Tibial artery (tissue), 4 donors: ENCODE results near the gene TFDP1.

Source experiments
- DNase-seq, 2 donors: peaks; one replicate each; pipeline ENCODE4 v3.0.0-alpha.2; 2019
- H3K27ac ChIP-seq, 2 donors: fragments of 200-600 bp; sonication (generic) in 1 of 2; 1 replicate in 1 of 2; 2 replicates in 1 of 2; pipeline ENCODE4 v1.5.1; 2018 to 2019; ENCODE audit warnings: mild to moderate bottlenecking in 1 of 2
- H3K27me3 ChIP-seq, 2 donors: fragments of 200-600 bp; sonication (generic) in 1 of 2; one replicate each; pipeline versions ENCODE4 v1.5.1 to v1.6.0; 2016 to 2019
- H3K36me3 ChIP-seq, 3 donors: fragments of 200-600 bp; sonication (generic) in 2 of 3; one replicate each; pipeline ENCODE4 v1.5.1; 2016 to 2019; ENCODE audit warnings: mild to moderate bottlenecking in 2 of 3
- H3K4me1 ChIP-seq, 4 donors: fragments of 200-600 bp; sonication (generic) in 2 of 4; 1 replicate in 3 of 4; 2 replicates in 1 of 4; pipeline ENCODE4 v1.5.1; 2016 to 2019
- H3K4me3 ChIP-seq, 2 donors: fragments of 200-600 bp; sonication (generic) in 1 of 2; 1 replicate in 1 of 2; 2 replicates in 1 of 2; pipeline ENCODE4 v1.5.1; 2018 to 2019; ENCODE audit warnings: mild to moderate bottlenecking in 2 of 2
- H3K9me3 ChIP-seq, 3 donors: fragments of 200-600 bp; sonication (generic) in 1 of 3; one replicate each; pipeline ENCODE4 v1.5.1; 2016 to 2019
- intact Hi-C: fragments of 100-400 bp; cut with DNase I; formaldehyde crosslinking; loops from one replicate; pipeline ENCODE4 v1.15.0; 2023; ENCODE audit warnings: low total_unique reads
- TF ChIP-seq, protein P1 (sequence below), 2 experiments: fragments of 200-600 bp in 1 of 2; fragments of 450-650 bp in 1 of 2; IDR thresholded peaks; one replicate each; pipeline ENCODE4 v1.5.1; 2017 to 2019; ENCODE audit warnings: antibody characterized with exemption in 2 of 2, mild to moderate bottlenecking in 1 of 2, moderate library complexity in 1 of 2

TFDP1 gene

DNA sequence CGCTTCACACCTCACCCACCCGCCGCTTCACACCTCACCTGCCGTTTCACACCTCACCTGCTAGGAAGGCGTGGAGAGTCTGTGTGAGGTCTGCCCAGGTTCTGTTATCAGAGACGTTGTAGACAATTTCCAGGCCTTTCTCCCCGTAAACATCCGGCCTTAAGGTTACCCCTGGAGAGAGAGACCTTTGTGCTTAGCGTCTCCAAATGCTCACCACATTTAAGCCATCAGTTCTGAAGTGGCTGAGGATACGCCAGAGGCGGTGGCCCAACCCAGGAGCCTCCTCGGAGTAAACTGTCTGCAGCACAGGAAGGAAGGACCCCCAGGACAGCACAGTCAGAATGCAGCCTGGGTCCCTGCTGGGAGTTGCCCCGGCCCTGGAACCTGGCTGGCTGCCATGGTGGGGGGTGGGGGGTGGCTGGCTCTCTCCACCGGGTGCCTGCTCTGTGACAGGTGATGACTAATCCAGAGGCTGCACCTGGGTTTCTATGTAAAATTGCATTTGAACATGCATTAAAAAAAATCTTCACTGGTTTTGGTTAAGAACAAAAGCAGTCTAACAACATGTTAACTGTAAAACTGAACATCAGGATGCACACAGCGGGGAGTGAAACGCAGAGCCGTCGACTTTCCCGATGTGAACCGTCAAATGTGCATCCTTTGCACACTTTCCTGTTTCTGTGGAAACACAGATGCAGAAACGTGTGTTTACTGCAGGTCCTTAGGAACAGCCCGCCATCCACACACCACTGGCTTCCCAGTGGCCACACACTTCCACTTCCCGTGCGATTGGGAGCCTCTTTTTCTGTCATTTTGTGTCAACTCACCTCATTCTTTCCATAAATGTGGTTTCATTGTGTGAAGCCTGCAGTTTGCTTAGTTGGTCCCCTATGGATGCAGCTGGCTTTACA is 69.0 kb downstream of the TFDP1 start:
- peak in 1 of 2 donors; percentile 58 for DNase-seq
- intact Hi-C loops = no loop called here
- Histone ChIP-seq H3K9me3 (no peaks in the 10 kb centered on the region), H3K4me3 (no peak overlapping the region), H3K27ac (no peak overlapping the region), H3K4me1 (no peaks in the 10 kb centered on the region), H3K36me3 (no peaks in the 10 kb centered on the region), H3K27me3 (peaks cover 0 to 25% of the 10 kb centered on the region in 2 donors)
- TF ChIP-seq, protein P1, sequence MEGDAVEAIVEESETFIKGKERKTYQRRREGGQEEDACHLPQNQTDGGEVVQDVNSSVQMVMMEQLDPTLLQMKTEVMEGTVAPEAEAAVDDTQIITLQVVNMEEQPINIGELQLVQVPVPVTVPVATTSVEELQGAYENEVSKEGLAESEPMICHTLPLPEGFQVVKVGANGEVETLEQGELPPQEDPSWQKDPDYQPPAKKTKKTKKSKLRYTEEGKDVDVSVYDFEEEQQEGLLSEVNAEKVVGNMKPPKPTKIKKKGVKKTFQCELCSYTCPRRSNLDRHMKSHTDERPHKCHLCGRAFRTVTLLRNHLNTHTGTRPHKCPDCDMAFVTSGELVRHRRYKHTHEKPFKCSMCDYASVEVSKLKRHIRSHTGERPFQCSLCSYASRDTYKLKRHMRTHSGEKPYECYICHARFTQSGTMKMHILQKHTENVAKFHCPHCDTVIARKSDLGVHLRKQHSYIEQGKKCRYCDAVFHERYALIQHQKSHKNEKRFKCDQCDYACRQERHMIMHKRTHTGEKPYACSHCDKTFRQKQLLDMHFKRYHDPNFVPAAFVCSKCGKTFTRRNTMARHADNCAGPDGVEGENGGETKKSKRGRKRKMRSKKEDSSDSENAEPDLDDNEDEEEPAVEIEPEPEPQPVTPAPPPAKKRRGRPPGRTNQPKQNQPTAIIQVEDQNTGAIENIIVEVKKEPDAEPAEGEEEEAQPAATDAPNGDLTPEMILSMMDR (IDR thresholded peaks at IDR 0.05) = no peak

DNA sequence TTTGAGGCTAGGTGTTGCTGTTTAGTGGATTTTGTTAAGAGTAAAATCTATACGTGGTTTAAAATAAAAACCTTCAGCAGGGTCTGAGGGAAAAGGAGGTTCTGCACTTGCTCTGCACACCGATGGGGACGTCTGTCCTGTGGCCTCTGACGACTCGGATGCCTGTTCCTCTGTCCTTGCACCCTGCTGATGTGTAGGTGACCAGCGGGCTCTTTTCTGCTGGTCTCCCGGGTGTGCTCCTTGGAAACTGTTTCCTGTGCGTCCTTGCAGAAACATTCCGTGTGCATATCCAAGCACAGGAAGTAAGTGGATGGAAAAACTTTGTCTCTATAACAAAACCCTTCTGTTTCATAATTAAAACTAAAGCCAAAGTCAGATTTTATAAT is 69.6 kb downstream of the TFDP1 start:
- DNase-seq = peak in 1 of 2 donors; percentile 16
- Histone ChIP-seq H3K27ac (no peak overlapping the region), H3K4me3 (no peak overlapping the region), H3K36me3 (no peaks in the 10 kb centered on the region), H3K4me1 (no peaks in the 10 kb centered on the region), H3K27me3 (peaks cover 0 to 31% of the 10 kb centered on the region in 2 donors), H3K9me3 (no peaks in the 10 kb centered on the region)
- intact Hi-C loops = no loop called here
- TF ChIP-seq, protein P1 (IDR thresholded peaks at IDR 0.05) = no peak

DNA sequence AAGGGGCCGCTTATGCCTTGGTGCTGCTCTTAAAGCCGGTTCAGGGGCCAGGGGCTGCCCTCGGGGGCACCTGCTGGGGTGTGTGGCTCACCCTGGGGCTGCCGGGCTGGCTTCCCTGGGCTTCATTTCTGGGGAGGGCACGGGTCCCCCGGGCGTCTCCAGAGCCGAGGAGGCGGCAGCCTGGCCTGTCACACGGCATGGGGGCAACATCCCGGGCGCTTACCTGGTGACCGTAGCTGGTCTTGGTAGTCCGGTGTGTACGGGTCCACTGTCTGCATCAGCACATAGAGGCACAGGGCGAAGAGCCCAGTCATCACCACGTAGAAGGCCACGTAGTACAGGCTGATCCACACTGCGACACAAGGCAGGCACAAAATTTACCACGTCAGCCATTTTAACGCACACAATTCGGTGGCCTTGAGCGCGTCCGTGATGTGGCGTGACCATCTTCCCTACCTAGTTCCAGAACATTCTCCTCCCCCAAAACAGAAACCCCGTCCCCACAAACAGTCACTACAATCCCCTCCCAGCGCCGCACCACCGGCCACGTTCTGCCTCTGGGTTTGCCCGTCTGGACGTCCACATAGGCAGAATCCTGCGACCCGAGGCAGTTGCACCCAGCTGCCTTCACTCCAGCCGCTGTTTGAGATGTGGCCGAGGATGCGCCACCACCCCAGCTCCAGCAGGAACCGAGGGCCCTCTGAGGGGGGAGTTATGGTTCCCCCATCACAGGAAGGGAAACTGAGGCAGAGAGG is 70.2 kb downstream of the TFDP1 start:
- Histone ChIP-seq H3K36me3 (no peaks in the 10 kb centered on the region), H3K27ac (no peak overlapping the region), H3K4me3 (no peak overlapping the region), H3K9me3 (no peaks in the 10 kb centered on the region), H3K27me3 (peaks cover 0 to 31% of the 10 kb centered on the region in 2 donors), H3K4me1 (no peaks in the 10 kb centered on the region)
- TF ChIP-seq, protein P1 (IDR thresholded peaks at IDR 0.05) = no peak
- DNase-seq = peak in 1 of 2 donors; percentile 61
- intact Hi-C loops = no loop called here

DNA sequence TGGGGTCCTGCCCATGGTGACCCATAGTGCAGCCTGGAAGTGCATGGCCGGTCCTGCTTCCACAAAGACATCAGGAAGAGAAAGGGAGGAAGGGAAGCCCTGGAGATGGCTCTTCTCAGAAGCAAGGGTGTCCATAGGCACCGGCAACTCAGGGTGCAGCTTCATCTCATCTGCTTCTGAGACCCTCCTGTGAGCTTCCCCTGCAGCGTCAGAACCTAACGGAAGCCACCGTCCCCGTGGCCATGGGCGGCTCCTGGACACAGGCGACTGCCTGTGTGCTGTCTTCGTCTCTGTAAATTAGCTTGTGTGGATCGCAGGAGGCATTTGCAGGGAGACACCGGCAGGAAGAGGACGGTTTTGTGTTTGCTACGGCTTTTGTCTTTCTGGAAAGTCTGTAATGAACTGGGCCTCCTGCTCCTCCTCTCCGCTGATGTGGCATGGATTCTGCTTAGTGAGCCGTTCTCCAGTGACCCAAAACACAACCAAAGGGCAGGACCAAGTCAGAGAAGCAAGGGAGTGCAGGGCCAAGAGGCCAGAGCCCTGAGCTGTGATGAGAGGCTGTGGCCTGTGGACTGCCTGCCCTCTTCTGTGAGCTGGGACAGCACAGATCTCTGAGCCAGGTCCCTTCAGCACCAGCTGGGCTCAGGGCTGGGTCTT is 70.9 kb downstream of the TFDP1 start:
- Histone ChIP-seq H3K9me3 (peaks cover 0 to 4% (median 0%) of the 10 kb centered on the region in 3 donors), H3K27ac (no peak overlapping the region), H3K4me3 (no peak overlapping the region), H3K36me3 (no peaks in the 10 kb centered on the region), H3K4me1 (no peaks in the 10 kb centered on the region), H3K27me3 (peaks cover 0 to 31% of the 10 kb centered on the region in 2 donors)
- TF ChIP-seq, protein P1 (IDR thresholded peaks at IDR 0.05) = no peak
- DNase-seq = peak in 1 of 2 donors; percentile 24
- intact Hi-C loops = no loop called here

DNA sequence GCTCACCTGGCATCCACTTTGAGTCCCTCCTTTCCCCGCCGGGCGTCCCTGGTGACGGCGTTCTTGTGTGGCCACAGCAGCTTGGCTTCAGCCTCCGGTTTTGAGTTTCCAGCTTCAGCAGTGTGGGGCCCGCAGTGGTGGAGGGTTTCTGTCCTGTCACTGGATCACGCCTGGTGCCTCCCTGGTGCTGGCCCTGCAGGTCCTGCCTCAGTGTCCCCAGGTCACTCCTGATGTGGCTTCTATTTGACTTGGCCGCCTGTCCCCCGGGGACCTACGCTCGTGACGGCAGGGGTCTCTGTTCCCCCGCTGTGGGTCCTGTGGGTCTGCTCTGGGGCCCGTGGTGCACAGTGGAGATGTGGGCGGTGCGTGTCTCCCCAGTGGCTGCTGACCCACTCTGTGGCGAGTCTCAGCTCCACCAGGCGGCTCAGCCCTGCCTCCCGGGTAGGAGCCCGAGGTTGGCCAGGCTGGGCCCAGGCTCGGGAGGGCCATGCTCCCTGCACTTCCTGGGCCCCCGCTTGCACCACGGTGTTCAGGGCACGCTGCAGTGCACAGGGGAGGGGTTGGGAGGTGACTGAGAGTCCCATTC is 71.5 kb downstream of the TFDP1 start:
- no peaks in the 10 kb centered on the region for H3K36me3 ChIP-seq
- H3K4me1 ChIP-seq = no peaks in the 10 kb centered on the region
- TF ChIP-seq, protein P1 (IDR thresholded peaks at IDR 0.05) = no peak
- H3K27ac ChIP-seq = no peak overlapping the region
- H3K4me3 ChIP-seq = no peak overlapping the region
- intact Hi-C loops = no loop called here
- peaks cover 0 to 31% of the 10 kb centered on the region in 2 donors for H3K27me3 ChIP-seq
- peaks cover 0 to 10% (median under 1%) of the 10 kb centered on the region in 3 donors for H3K9me3 ChIP-seq
- DNase-seq = peak; percentile 7 to 43
